ENCODE measurements around the gene TWF1. TPM values are rescaled to one million over a fixed set of nuclear protein-coding genes. Genes with fewer than 3 reads are reported as not detected.

TWF1 gene
- total and polyA plus RNA-seq, 9 of the 15 experiments (the other 6 are each of a cell fraction or from before 2014, with no cell fraction given): 10.3 to 29.4 (median 23.4) TPM

DNA sequence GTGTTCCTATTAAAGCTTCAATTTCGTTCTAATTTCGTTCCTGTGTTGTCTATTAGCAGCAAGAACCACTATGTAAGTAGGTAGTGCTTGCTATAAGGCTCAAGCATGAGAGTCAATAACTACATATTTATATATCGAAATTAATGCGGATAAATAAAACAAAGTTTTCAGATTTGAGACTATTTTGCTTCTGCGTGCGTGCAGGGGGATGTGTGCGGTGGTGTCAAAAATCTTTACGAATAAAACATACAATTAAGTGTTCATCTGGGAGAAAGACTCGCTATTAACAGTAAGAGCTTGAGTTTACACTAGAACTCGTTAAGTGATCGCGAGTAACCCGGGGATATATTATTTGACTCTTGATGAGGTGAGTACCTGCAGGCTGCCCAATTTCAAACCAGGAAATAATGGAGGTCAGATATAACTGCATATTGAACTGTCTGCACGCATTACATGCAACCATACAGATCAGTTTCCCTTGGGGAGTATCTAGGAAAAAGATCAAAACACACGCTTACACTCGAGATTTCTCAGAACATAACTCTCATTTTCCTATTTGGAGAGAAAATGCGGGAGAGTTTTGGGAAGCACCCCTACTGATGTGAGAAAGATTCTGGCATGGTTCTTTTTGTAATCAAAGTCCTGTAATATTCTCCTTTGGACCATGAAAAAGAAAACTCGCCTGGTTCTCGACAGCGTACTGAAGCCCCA, 813 bp downstream of the TWF1 start:
- H3K4me3 ChIP-seq: peak overlapping the region; percentile 92
- POLR2A ChIA-PET: interaction anchor here (0.6 to 2.6 kb wide), 14 partner anchors 9 to 1100 kb away, joined by 3 to 12 read pairs (median 4); no protein-coding TSS in a partner anchor
- ATAC-seq (peak; percentile 37), FAIRE-seq (peak; percentile 63), DNase-seq (ENCODE audit: extremely low read depth in 1 of 4, low spot score in 3 of 4) (peak in 2 of 4 experiments; percentile 12 to 27)
- TF ChIP-seq HMBOX1 (IDR thresholded peaks at IDR 0.05) (0 out of 2 replicates have a peak, but pooled peaks have one; percentile 18), ZBTB40 (IDR thresholded peaks at IDR 0.05) (0 out of 2 replicates have a peak, but pooled peaks have one; percentile 16), ZBTB40 (CRISPR knock-in tag; IDR thresholded peaks at IDR 0.05) (no peak), THRA (IDR thresholded peaks at IDR 0.05) (no peak), NCOA4 (IDR thresholded peaks at IDR 0.05; ENCODE audit: partially characterized antibody) (no peak)
- H3K4me1 ChIP-seq (replicated peaks in 1 of 2; ENCODE audit: control insufficient read depth in 2 of 2, insufficient read depth in 2 of 2, low read length in 2 of 2): peaks cover 0 to 2% of the 10 kb centered on the region in 2 experiments; a peak in 1 of 5 replicates
- H3K27ac ChIP-seq (ENCODE audit: extremely low read depth, low read depth, low read length): peak overlapping the region; percentile 92
- CTCF ChIA-PET (ENCODE audit: low intra/inter-chr PET ratio): interaction anchor here (1.0 kb wide), 1 partner anchor 74 kb away, joined by 3 read pairs; no protein-coding TSS in a partner anchor
- H3K79me2 ChIP-seq (ENCODE audit: control insufficient read depth, insufficient read depth, low read length): peaks cover 40% of the 10 kb centered on the region
- intact Hi-C loops (cut with micrococcal nuclease): loop anchor here (5.0 kb wide), 1 partner anchor 48 kb away; the partner anchor contains the start of genes IRAK4 and PUS7L
- no peaks in the 10 kb centered on the region for H3K9me3 ChIP-seq (replicated peaks; ENCODE audit: control insufficient read depth, insufficient read depth, low read depth, low read length)
- peak overlapping the region; percentile 90 for H3K4me2 ChIP-seq (ENCODE audit: insufficient read depth, low read length)
- BruUV-seq (replicated peaks): TSS peak; percentile 50
- no peaks in the 10 kb centered on the region for H3K9me1 ChIP-seq (ENCODE audit: control insufficient read depth, insufficient read depth, low read length)
- no peaks in the 10 kb centered on the region; a peak in 1 of 5 replicates for H3K27me3 ChIP-seq (ENCODE audit: control insufficient read depth in 2 of 2, insufficient read depth in 2 of 2, low read length in 2 of 2)
- H3K9ac ChIP-seq (ENCODE audit: insufficient read depth in 1 of 2, low read depth in 2 of 2, low read length in 2 of 2): peak overlapping the region; percentile 89 to 97
- H3K36me3 ChIP-seq (ENCODE audit: control insufficient read depth, insufficient read depth, low read length): peaks cover 38% of the 10 kb centered on the region
- in situ Hi-C loops (cut with MboI): no loop called here
- WGBS (ENCODE audit: insufficient coverage, low coverage, missing lambda C conversion rate): 2% methylated on average over 20 of the region's 20 CpGs
- H2AFZ ChIP-seq (ENCODE audit: low read depth, low read length): peak overlapping the region; percentile 94
- H4K20me1 ChIP-seq (replicated peaks; ENCODE audit: control insufficient read depth, insufficient read depth, low read length): no peaks in the 10 kb centered on the region
